ENCODE data around the gene KLHL24.
"Not testable (repeated sequence)": the region's sequence is repeated elsewhere in the genome, so short reads cannot be mapped to it uniquely, and the experiment has no call there.

Gene KLHL24

GRCh38 chr3:183635431-183636220 is at the start of gene KLHL24:
TSS of gene KLHL24 (plus strand) at chr3:183635623. CDS start at chr3:183650357, 14,734 bp downstream.
- intact Hi-C loops (cut with DNase I) = loop anchor here (2.0 kb wide), 1 partner anchor 63 kb away; no protein-coding TSS in a partner anchor

GRCh38 chr3:183586477-183586876 is 48.9 kb upstream of the KLHL24 start:
- intact Hi-C loops (cut with DNase I) = no loop called here
- DNase-seq = no peak

More at GRCh38 chr3:183635431-183636220, at the start of gene KLHL24:
- peak; percentile 93 to 99 (median 97) for DNase-seq

GRCh38 chr3:183587336-183587735 is 48.1 kb upstream of the KLHL24 start:
- intact Hi-C loops (cut with DNase I) = no loop called here
- DNase-seq = peak in 1 of 42 donors; percentile 20

GRCh38 chr3:183590442-183590841 is 45.0 kb upstream of the KLHL24 start:
- DNase-seq = peak in 1 of 42 donors; percentile 4

GRCh38 chr3:183591881-183592521 is 43.4 kb upstream of the KLHL24 start:
- DNase-seq = peak in 1 of 42 donors; percentile 3
- intact Hi-C loops (cut with DNase I) = loop anchor here (10.0 kb wide), 1 partner anchor 87 kb away; no protein-coding TSS in a partner anchor

More at GRCh38 chr3:183590442-183590841, 45.0 kb upstream of the KLHL24 start:
- intact Hi-C loops (cut with DNase I) = loop anchor here (10.0 kb wide), 1 partner anchor 86 kb away; no protein-coding TSS in a partner anchor

- intact Hi-C loops (cut with DNase I) = loop anchor here (10.0 kb wide), 1 partner anchor 88 kb away; no protein-coding TSS in a partner anchor
- no peak for DNase-seq
Observed at GRCh38 chr3:183592821-183593220, 42.6 kb upstream of the KLHL24 start.

- peak in 1 of 42 donors; percentile 7 for DNase-seq
Observed at GRCh38 chr3:183594636-183595035, 40.8 kb upstream of the KLHL24 start.

GRCh38 chr3:183597959-183598358 is 37.5 kb upstream of the KLHL24 start:
- intact Hi-C loops (cut with DNase I) = loop anchor here (10.0 kb wide), 1 partner anchor 93 kb away; no protein-coding TSS in a partner anchor
- DNase-seq = no peak

More at GRCh38 chr3:183594636-183595035, 40.8 kb upstream of the KLHL24 start:
- intact Hi-C loops (cut with DNase I) = loop anchor here (10.0 kb wide), 1 partner anchor 90 kb away; no protein-coding TSS in a partner anchor

GRCh38 chr3:183611326-183611725 is 24.1 kb upstream of the KLHL24 start:
- DNase-seq; intact Hi-C loops (cut with DNase I): not testable (repeated sequence)

- intact Hi-C loops (cut with DNase I) = no loop called here
- peak in 2 of 42 donors; percentile 23 to 26 for DNase-seq
Observed at GRCh38 chr3:183613366-183614285, 21.8 kb upstream of the KLHL24 start.

- intact Hi-C loops (cut with DNase I) = no loop called here
- DNase-seq = no peak
Observed at GRCh38 chr3:183618542-183618941, 16.9 kb upstream of the KLHL24 start.

GRCh38 chr3:183619010-183619409 is 16.4 kb upstream of the KLHL24 start:
- DNase-seq = no peak
- intact Hi-C loops (cut with DNase I) = no loop called here

GRCh38 chr3:183619624-183620251 is 15.7 kb upstream of the KLHL24 start:
- DNase-seq = no peak
- intact Hi-C loops (cut with DNase I) = no loop called here

- intact Hi-C loops (cut with DNase I) = no loop called here
- DNase-seq = no peak
Observed at GRCh38 chr3:183620252-183620628, 15.2 kb upstream of the KLHL24 start.

GRCh38 chr3:183622473-183622872 is 12.9 kb upstream of the KLHL24 start:
- intact Hi-C loops (cut with DNase I); DNase-seq: not testable (repeated sequence)

- DNase-seq = no peak
- intact Hi-C loops (cut with DNase I) = no loop called here
Observed at GRCh38 chr3:183626877-183627594, 8.4 kb upstream of the KLHL24 start.

GRCh38 chr3:183629546-183630301 is 5.7 kb upstream of the KLHL24 start:
- intact Hi-C loops (cut with DNase I) = no loop called here
- DNase-seq = no peak
